ENCODE measurements around the gene PACC1.
"Not testable (repeated sequence)": the region's sequence is repeated elsewhere in the genome, so short reads cannot be mapped to it uniquely, and the experiment has no call there.

PACC1 gene

GRCh38 chr1:212396638-212397037 lies 18.0 kb downstream of the PACC1 start:
- H3K4me3 ChIP-seq (ENCODE audit: low read depth, low read length): no peak overlapping the region
- no peak for DNase-seq (ENCODE audit: low read depth, low spot score)
- ChIA-PET CTCF (interaction anchor here (0.8 kb wide), 1 partner anchor 333 kb away, joined by 4 read pairs; no protein-coding TSS in a partner anchor), POLR2A (no interaction called here)
- no peak for TF ChIP-seq CTCF (IDR thresholded peaks at IDR 0.05; ENCODE audit: insufficient read depth, low read length, missing control alignments)

- H3K4me3 ChIP-seq (ENCODE audit: low read depth, low read length); POLR2A ChIA-PET; CTCF ChIA-PET; DNase-seq (ENCODE audit: low read depth, low spot score): not testable (repeated sequence)
Observed at GRCh38 chr1:212395678-212396437, 18.8 kb downstream of the PACC1 start.

GRCh38 chr1:212388985-212389716 lies 25.5 kb downstream of the PACC1 start:
- TF ChIP-seq CTCF (IDR thresholded peaks at IDR 0.05; ENCODE audit: insufficient read depth, low read length, missing control alignments): no peak
- ChIA-PET POLR2A (no interaction called here), CTCF (interaction anchor here (0.9 to 2.4 kb wide), 2 partner anchors 21 to 319 kb away, joined by 6 to 9 read pairs; no protein-coding TSS in a partner anchor)
- no peak for DNase-seq (ENCODE audit: low read depth, low spot score)
- H3K4me3 ChIP-seq (ENCODE audit: low read depth, low read length): no peak overlapping the region

GRCh38 chr1:212386029-212386428 lies 28.7 kb downstream of the PACC1 start:
- DNase-seq (ENCODE audit: low read depth, low spot score): no peak
- no peak overlapping the region for H3K4me3 ChIP-seq (ENCODE audit: low read depth, low read length)
- TF ChIP-seq CTCF (IDR thresholded peaks at IDR 0.05; ENCODE audit: insufficient read depth, low read length, missing control alignments): no peak
- POLR2A ChIA-PET: no interaction called here
- CTCF ChIA-PET: interaction anchor here (0.9 kb wide), 1 partner anchor 688 kb away, joined by 3 read pairs; no protein-coding TSS in a partner anchor

- ChIA-PET CTCF (interaction anchor here (2.1 to 2.4 kb wide), 2 partner anchors 14 to 311 kb away, joined by 7 to 12 read pairs; no protein-coding TSS in a partner anchor), POLR2A (no interaction called here)
- H3K4me3 ChIP-seq (ENCODE audit: low read depth, low read length): no peak overlapping the region
- TF ChIP-seq CTCF (IDR thresholded peaks at IDR 0.05; ENCODE audit: insufficient read depth, low read length, missing control alignments): no peak
- DNase-seq (ENCODE audit: low read depth, low spot score): no peak
Observed at GRCh38 chr1:212381397-212382035, 33.2 kb downstream of the PACC1 start.

- POLR2A ChIA-PET: no interaction called here
Observed at GRCh38 chr1:212379366-212379765, 35.3 kb downstream of the PACC1 start.

More at GRCh38 chr1:212379366-212379765, 35.3 kb downstream of the PACC1 start:
- no peak overlapping the region for H3K4me3 ChIP-seq (ENCODE audit: low read depth, low read length)
- TF ChIP-seq CTCF (IDR thresholded peaks at IDR 0.05; ENCODE audit: insufficient read depth, low read length, missing control alignments): no peak
- DNase-seq (ENCODE audit: low read depth, low spot score): no peak
- CTCF ChIA-PET: interaction anchor here (1.0 to 1.6 kb wide), 3 partner anchors 11 to 345 kb away, joined by 4 to 9 read pairs (median 7); partner anchors contain the start of genes DTL and INTS7

Measured in AG04449 (cell line).